ENCODE data around the gene ATG16L2. TPM values are rescaled to one million over a fixed set of nuclear protein-coding genes. Genes with fewer than 3 reads are reported as not detected.

ATG16L2 gene
- total and polyA plus RNA-seq, 9 of the 15 experiments (the other 6 are each of a cell fraction or from before 2014, with no cell fraction given) = 0.18 to 11.2 (median 6.2) TPM

DNA sequence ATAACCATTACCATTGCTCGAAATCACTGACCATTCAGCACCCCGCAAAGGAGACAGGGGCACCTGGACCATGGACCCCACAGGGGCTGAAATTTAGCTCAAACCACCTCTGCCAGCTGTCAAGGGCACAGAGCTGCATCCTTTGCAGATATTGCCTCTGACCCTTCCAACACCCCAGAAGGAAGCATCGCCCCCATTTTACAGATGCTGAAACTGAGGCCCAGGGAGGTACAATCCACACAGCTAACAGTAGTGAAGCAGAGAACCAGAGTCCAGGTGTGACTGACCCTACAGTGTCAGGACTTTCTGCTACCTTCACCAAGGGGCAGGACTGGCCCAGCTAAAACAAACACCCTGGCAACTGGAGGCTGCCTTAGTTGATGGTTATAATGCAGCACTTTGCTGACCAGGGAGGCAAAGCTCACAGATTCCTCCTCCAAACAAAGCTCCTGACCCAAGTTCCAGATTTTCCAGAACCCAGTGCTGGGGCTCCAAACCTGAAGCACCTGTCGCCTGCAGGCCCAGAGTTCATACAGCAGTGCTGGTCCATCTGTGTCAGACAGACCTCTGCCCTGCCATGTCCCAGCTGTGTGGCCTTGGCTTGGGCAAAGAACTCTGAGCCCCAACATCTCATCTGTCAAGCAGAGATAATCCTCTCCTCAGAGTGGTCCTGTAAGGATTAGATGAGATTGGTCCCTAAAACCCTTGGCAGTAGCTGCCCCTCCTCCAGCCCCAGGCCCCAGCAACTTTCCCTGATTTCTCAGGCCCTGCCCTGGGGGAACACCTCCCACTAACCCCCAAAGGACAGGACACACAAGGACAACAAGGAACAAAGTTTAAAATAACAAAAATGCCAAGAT is 46.8 kb upstream of the ATG16L2 start:
- POLR2A ChIA-PET = interaction anchor here (0.6 to 2.4 kb wide), 3 partner anchors 9 to 13 kb away, joined by 3 to 18 read pairs (median 15); no protein-coding TSS in a partner anchor
- in situ Hi-C loops (cut with MboI) = no loop called here
- Histone ChIP-seq H3K4me2 (ENCODE audit: insufficient read depth, low read length) (no peak overlapping the region), H4K20me1 (replicated peaks; ENCODE audit: control insufficient read depth, insufficient read depth, low read length) (no peaks in the 10 kb centered on the region), H3K27ac (ENCODE audit: extremely low read depth, low read depth, low read length) (no peak overlapping the region), H3K4me1 (replicated peaks in 1 of 2; ENCODE audit: control insufficient read depth in 2 of 2, insufficient read depth in 2 of 2, low read length in 2 of 2) (peaks cover 0 to 29% of the 10 kb centered on the region in 2 experiments; a peak in 4 of 5 replicates), H3K9me3 (replicated peaks; ENCODE audit: control insufficient read depth, insufficient read depth, low read depth, low read length) (no peaks in the 10 kb centered on the region), H3K9me1 (ENCODE audit: control insufficient read depth, insufficient read depth, low read length) (no peaks in the 10 kb centered on the region), H3K4me3 (no peak overlapping the region), H3K27me3 (ENCODE audit: control insufficient read depth in 2 of 2, insufficient read depth in 2 of 2, low read length in 2 of 2) (no peaks in the 10 kb centered on the region), H2AFZ (ENCODE audit: low read depth, low read length) (no peak overlapping the region), H3K9ac (ENCODE audit: insufficient read depth in 1 of 2, low read depth in 2 of 2, low read length in 2 of 2) (peak overlapping the region in 1 of 2 experiments; percentile 70; a peak in 2 of 4 replicates), H3K79me2 (ENCODE audit: control insufficient read depth, insufficient read depth, low read length) (no peaks in the 10 kb centered on the region; the same call in 2 of the 3 replicates), H3K36me3 (ENCODE audit: control insufficient read depth, insufficient read depth, low read length) (peaks cover 2% of the 10 kb centered on the region; the same call in 1 of the 3 replicates)
- BruUV-seq (replicated peaks) = no TSS peak
- no peak for DNase-seq (ENCODE audit: extremely low read depth in 1 of 4, low spot score in 3 of 4)
- no peak for FAIRE-seq
- intact Hi-C loops (cut with micrococcal nuclease) = no loop called here
- CTCF ChIA-PET (ENCODE audit: low intra/inter-chr PET ratio) = no interaction called here
- 54% methylated on average over 4 of the region's 4 CpGs for WGBS (ENCODE audit: insufficient coverage, low coverage, missing lambda C conversion rate)
- ATAC-seq = no peak
- TF ChIP-seq FUS (optimal IDR thresholded peaks at IDR 0.05; ENCODE audit: low read depth, low read length) = no peak
- TF ChIP-seq, protein P1, sequence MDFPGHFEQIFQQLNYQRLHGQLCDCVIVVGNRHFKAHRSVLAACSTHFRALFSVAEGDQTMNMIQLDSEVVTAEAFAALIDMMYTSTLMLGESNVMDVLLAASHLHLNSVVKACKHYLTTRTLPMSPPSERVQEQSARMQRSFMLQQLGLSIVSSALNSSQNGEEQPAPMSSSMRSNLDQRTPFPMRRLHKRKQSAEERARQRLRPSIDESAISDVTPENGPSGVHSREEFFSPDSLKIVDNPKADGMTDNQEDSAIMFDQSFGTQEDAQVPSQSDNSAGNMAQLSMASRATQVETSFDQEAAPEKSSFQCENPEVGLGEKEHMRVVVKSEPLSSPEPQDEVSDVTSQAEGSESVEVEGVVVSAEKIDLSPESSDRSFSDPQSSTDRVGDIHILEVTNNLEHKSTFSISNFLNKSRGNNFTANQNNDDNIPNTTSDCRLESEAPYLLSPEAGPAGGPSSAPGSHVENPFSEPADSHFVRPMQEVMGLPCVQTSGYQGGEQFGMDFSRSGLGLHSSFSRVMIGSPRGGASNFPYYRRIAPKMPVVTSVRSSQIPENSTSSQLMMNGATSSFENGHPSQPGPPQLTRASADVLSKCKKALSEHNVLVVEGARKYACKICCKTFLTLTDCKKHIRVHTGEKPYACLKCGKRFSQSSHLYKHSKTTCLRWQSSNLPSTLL (IDR thresholded peaks at IDR 0.05) = no peak
- TF ChIP-seq, protein P2, sequence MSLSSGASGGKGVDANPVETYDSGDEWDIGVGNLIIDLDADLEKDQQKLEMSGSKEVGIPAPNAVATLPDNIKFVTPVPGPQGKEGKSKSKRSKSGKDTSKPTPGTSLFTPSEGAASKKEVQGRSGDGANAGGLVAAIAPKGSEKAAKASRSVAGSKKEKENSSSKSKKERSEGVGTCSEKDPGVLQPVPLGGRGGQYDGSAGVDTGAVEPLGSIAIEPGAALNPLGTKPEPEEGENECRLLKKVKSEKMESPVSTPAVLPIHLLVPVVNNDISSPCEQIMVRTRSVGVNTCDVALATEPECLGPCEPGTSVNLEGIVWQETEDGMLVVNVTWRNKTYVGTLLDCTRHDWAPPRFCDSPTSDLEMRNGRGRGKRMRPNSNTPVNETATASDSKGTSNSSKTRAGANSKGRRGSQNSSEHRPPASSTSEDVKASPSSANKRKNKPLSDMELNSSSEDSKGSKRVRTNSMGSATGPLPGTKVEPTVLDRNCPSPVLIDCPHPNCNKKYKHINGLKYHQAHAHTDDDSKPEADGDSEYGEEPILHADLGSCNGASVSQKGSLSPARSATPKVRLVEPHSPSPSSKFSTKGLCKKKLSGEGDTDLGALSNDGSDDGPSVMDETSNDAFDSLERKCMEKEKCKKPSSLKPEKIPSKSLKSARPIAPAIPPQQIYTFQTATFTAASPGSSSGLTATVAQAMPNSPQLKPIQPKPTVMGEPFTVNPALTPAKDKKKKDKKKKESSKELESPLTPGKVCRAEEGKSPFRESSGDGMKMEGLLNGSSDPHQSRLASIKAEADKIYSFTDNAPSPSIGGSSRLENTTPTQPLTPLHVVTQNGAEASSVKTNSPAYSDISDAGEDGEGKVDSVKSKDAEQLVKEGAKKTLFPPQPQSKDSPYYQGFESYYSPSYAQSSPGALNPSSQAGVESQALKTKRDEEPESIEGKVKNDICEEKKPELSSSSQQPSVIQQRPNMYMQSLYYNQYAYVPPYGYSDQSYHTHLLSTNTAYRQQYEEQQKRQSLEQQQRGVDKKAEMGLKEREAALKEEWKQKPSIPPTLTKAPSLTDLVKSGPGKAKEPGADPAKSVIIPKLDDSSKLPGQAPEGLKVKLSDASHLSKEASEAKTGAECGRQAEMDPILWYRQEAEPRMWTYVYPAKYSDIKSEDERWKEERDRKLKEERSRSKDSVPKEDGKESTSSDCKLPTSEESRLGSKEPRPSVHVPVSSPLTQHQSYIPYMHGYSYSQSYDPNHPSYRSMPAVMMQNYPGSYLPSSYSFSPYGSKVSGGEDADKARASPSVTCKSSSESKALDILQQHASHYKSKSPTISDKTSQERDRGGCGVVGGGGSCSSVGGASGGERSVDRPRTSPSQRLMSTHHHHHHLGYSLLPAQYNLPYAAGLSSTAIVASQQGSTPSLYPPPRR (CRISPR knock-in tag; IDR thresholded peaks at IDR 0.05; ENCODE audit: borderline replicate concordance) = no peak
- TF ChIP-seq, protein P3, sequence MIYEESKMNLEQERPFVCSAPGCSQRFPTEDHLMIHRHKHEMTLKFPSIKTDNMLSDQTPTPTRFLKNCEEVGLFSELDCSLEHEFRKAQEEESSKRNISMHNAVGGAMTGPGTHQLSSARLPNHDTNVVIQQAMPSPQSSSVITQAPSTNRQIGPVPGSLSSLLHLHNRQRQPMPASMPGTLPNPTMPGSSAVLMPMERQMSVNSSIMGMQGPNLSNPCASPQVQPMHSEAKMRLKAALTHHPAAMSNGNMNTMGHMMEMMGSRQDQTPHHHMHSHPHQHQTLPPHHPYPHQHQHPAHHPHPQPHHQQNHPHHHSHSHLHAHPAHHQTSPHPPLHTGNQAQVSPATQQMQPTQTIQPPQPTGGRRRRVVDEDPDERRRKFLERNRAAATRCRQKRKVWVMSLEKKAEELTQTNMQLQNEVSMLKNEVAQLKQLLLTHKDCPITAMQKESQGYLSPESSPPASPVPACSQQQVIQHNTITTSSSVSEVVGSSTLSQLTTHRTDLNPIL (CRISPR knock-in tag; IDR thresholded peaks at IDR 0.05) = no peak
- no peak for TF ChIP-seq GABPB2 (CRISPR knock-in tag; conservative IDR thresholded peaks at IDR 0.05)
- TF ChIP-seq CSDE1 (IDR thresholded peaks at IDR 0.05) = no peak
- TF ChIP-seq ZNF644 (tag; IDR thresholded peaks at IDR 0.05; ENCODE audit: low read depth) = no peak
- TF ChIP-seq, protein P4, sequence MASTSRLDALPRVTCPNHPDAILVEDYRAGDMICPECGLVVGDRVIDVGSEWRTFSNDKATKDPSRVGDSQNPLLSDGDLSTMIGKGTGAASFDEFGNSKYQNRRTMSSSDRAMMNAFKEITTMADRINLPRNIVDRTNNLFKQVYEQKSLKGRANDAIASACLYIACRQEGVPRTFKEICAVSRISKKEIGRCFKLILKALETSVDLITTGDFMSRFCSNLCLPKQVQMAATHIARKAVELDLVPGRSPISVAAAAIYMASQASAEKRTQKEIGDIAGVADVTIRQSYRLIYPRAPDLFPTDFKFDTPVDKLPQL (IDR thresholded peaks at IDR 0.05; ENCODE audit: extremely low read depth, insufficient read length) = no peak
- TF ChIP-seq KAT2B (IDR thresholded peaks at IDR 0.05; ENCODE audit: low read depth, low read length) = no peak
- TF ChIP-seq NR1H2 (CRISPR knock-in tag; IDR thresholded peaks at IDR 0.05) = no peak
- peak; percentile 19; the same call in 1 of the 2 replicates for TF ChIP-seq CBFA2T3 (IDR thresholded peaks at IDR 0.05)
- no peak for TF ChIP-seq PTTG1 (tag; IDR thresholded peaks at IDR 0.05; ENCODE audit: low read depth)

Measured in K562 (cell line).